ENCODE measurements around the gene BABAM2.

DNA sequence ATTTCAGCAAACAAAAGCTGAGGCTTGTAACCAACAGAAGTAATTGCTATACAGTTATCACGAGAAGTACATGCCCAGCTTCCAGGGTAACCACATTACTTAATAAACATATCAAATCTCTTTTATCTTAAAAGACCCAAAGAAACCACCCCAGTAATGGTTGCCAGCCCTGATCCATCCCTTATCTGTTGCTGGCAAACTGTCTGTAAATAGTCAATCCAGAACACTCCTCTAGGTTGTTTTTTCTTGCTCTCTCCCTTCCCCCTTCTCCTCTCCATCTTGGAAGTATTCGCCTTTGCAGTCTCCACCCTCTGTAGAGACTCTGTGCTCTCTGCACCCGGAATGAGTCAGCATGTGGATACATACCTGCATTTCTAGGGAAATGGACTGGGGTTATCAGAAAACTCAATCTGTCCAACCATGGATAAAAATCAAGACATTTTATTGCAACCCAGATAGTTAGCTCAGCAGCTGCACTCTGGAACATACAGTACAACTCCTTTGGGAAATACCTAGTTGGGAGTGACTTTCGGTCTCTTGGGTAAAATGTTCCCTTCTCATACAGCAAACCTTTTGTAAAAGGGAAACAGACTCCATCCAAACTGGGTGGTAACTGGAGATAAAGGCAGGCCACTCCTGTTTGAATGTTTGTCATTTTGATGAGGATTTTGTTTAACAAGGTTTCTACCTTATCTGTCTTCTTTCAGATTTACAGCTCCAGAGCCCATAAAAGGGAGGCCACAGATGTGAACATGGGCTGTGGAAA lies 378.7 kb downstream of the BABAM2 start:
- TF ChIP-seq CTCF (IDR thresholded peaks at IDR 0.05; ENCODE audit: borderline replicate concordance, extremely low read depth, low read length, poor library complexity, severe bottlenecking): no peak
- no peak for TF ChIP-seq EZH2 (IDR thresholded peaks at IDR 0.05; ENCODE audit: borderline replicate concordance, low read depth, low read length, severe bottlenecking)

Measured in DND-41 (cell line).